A549 (cell line): ENCODE results near the gene SEC14L6. TPM values are rescaled to one million over a fixed set of nuclear protein-coding genes. Genes with fewer than 3 reads are reported as not detected.

Source experiments
- ATAC-seq, 2 experiments: fragments of 200-7000 bp in 1 of 2; fragments of >200 bp in 1 of 2; cut with Nextera tagmentation in 1 of 2; cut with Tn5 transposase in 1 of 2; 3 replicates each; pipeline versions ENCODE4 v1.8.0 to v1.9.1; 2018 to 2020; ENCODE audit warnings: mild to moderate bottlenecking in 1 of 2, moderate library complexity in 1 of 2
- CTCF ChIA-PET: fragments of 300-600 bp; sonication (Branson Sonifier 250); formaldehyde crosslinking; extraction: SDS; loops from one replicate; lab custom pipeline; 2021; ENCODE audit warnings: antibody characterized with exemption, inconsistent platforms; lab: Yijun Ruan, JAX
- POLR2A ChIA-PET: fragments of 350-600 bp; formaldehyde crosslinking; extraction: SDS; loops from one replicate; lab custom pipeline; 2021; ENCODE audit warnings: antibody characterized with exemption, inconsistent platforms; lab: Yijun Ruan, JAX
- DNase-seq, 2 experiments: peaks; one replicate each; pipeline versions ENCODE4 v3.0.0 to v3.0.0-alpha.2; 2011 to 2016; ENCODE audit warnings: low read depth in 1 of 2, low spot score in 1 of 2
- FAIRE-seq: peaks from 2 replicates; lab custom pipeline; 2011; peaks lifted over from hg19 to GRCh38; lab: Jason Lieb, UNC
- H3K27ac ChIP-seq, 2 experiments: fragments of >200 bp; sonication (Bioruptor Twin); formaldehyde crosslinking; 3 replicates each; pipeline ENCODE4 v1.5.1; 2016 to 2017
- H3K4me1 ChIP-seq: fragments of >200 bp; sonication (Bioruptor Twin); formaldehyde crosslinking; 3 replicates; pipeline ENCODE4 v1.6.1; 2016
- H3K4me2 ChIP-seq: fragments of >200 bp; sonication (Bioruptor Twin); formaldehyde crosslinking; 3 replicates; pipeline ENCODE4 v1.6.1; 2016
- H3K4me3 ChIP-seq: fragments of >200 bp; sonication (Bioruptor Twin); formaldehyde crosslinking; 3 replicates; pipeline ENCODE4 v1.5.1; 2016
- H3K9me3 ChIP-seq: fragments of >200 bp; sonication (Bioruptor Twin); formaldehyde crosslinking; 3 replicates; pipeline ENCODE4 v1.6.1; 2016
- EHF ChIP-seq: fragments of 250-450 bp; sonication (Bioruptor Pico); IDR thresholded peaks from 2 replicates; pipeline ENCODE4 v1.5.0; 2020; ENCODE audit warnings: mild to moderate bottlenecking
- EP300 ChIP-seq, 2 experiments: fragments of >200 bp; sonication (Bioruptor Twin); formaldehyde crosslinking; IDR thresholded peaks; 2 replicates in 1 of 2; 3 replicates in 1 of 2; pipeline ENCODE4 v1.6.1; 2016 to 2017
- ESRRA ChIP-seq: fragments of 150-350 bp; IDR thresholded peaks from 2 replicates; pipeline ENCODE4 v1.6.1; 2014; ENCODE audit warnings: mild to moderate bottlenecking, low read length, borderline replicate concordance
- FOSB ChIP-seq: fragments of 250-450 bp; sonication (Bioruptor Pico); IDR thresholded peaks from 2 replicates; pipeline ENCODE4 v1.5.0; 2020; ENCODE audit warnings: mild to moderate bottlenecking, moderate library complexity
- FOSL2 ChIP-seq, 2 experiments: fragments of 450-650 bp in 1 of 2; fragments of >200 bp in 1 of 2; sonication (Bioruptor Twin) in 1 of 2; formaldehyde crosslinking; IDR thresholded peaks; 2 replicates each; pipeline versions ENCODE4 v1.5.0 to v1.6.1; 2016 to 2020; ENCODE audit warnings: mild to moderate bottlenecking in 1 of 2, moderate library complexity in 1 of 2
- GATA3 ChIP-seq: IDR thresholded peaks from 2 replicates; pipeline ENCODE4 v1.6.1; 2012; ENCODE audit warnings: borderline replicate concordance
- HDAC2 ChIP-seq: fragments of 200-600 bp; sonication (generic); IDR thresholded peaks from 2 replicates; pipeline ENCODE4 v1.6.1; 2016
- HEYL ChIP-seq: fragments of 250-450 bp; sonication (Bioruptor Pico); IDR thresholded peaks from 2 replicates; pipeline ENCODE4 v1.8.0; 2021; ENCODE audit warnings: mild to moderate bottlenecking, moderate library complexity
- HOXA7 ChIP-seq: fragments of 250-450 bp; sonication (Bioruptor Pico); IDR thresholded peaks from 2 replicates; pipeline ENCODE4 v1.5.0; 2020; ENCODE audit warnings: mild to moderate bottlenecking, moderate library complexity
- JUN ChIP-seq, 2 experiments: fragments of >200 bp; sonication (Bioruptor Twin); formaldehyde crosslinking; IDR thresholded peaks; 2 replicates in 1 of 2; 3 replicates in 1 of 2; pipeline ENCODE4 v1.6.1; 2016 to 2017
- JUNB ChIP-seq: fragments of >200 bp; sonication (Bioruptor Twin); formaldehyde crosslinking; IDR thresholded peaks from 2 replicates; pipeline ENCODE4 v1.6.1; 2016
- KDM1A ChIP-seq: fragments of 200-600 bp; sonication (generic); IDR thresholded peaks from 2 replicates; pipeline ENCODE4 v1.6.1; 2016; ENCODE audit warnings: low read depth, mild to moderate bottlenecking
- MYC ChIP-seq: IDR thresholded peaks from 2 replicates; pipeline ENCODE4 v1.6.1; 2012; ENCODE audit warnings: mild to moderate bottlenecking, inconsistent platforms, low read length, improper control_type of control experiment, borderline replicate concordance
- NFE2L2 ChIP-seq: fragments of 150-350 bp; conservative IDR thresholded peaks from 2 replicates; pipeline ENCODE4 v1.6.1; 2014; ENCODE audit warnings: low read length
- PBX3 ChIP-seq: IDR thresholded peaks from 2 replicates; pipeline ENCODE4 v1.6.1; 2012
- RAD21 ChIP-seq, 2 experiments: fragments of >200 bp in 1 of 2; sonication (Bioruptor Twin) in 1 of 2; formaldehyde crosslinking in 1 of 2; IDR thresholded peaks in 1 of 2; conservative IDR thresholded peaks in 1 of 2; 2 replicates in 1 of 2; 3 replicates in 1 of 2; pipeline ENCODE4 v1.6.1; 2012 to 2018; ENCODE audit warnings: inconsistent platforms in 1 of 2
- REST ChIP-seq: fragments of 200-600 bp; sonication (generic); IDR thresholded peaks from 2 replicates; pipeline ENCODE4 v1.6.1; 2016; ENCODE audit warnings: antibody characterized with exemption, mild to moderate bottlenecking, moderate library complexity
- RFX5 ChIP-seq: fragments of 450-650 bp; IDR thresholded peaks from 2 replicates; pipeline ENCODE4 v1.7.1; 2014; ENCODE audit warnings: antibody characterized with exemption, mild to moderate bottlenecking, moderate library complexity
- SMC3 ChIP-seq: fragments of >200 bp; sonication (Bioruptor Twin); formaldehyde crosslinking; IDR thresholded peaks from 3 replicates; pipeline ENCODE4 v1.6.1; 2018; ENCODE audit warnings: inconsistent platforms
- SREBF2 ChIP-seq: fragments of 450-650 bp; IDR thresholded peaks from 2 replicates; pipeline ENCODE4 v1.6.1; 2014; ENCODE audit warnings: mild to moderate bottlenecking, moderate library complexity
- ZC3H11A ChIP-seq: fragments of 450-650 bp; IDR thresholded peaks from 2 replicates; pipeline ENCODE4 v1.6.1; 2014; ENCODE audit warnings: antibody characterized with exemption, mild to moderate bottlenecking
- ZNF302 ChIP-seq: fragments of 250-450 bp; sonication (Bioruptor Pico); IDR thresholded peaks from 2 replicates; pipeline ENCODE4 v1.9.0; 2021; ENCODE audit warnings: inconsistent platforms, mild to moderate bottlenecking, moderate library complexity
- WGBS: methylation state at CpG from one replicate; pipeline ENCODE4 v1.1.6; 2017; ENCODE audit errors: missing lambda C conversion rate; 5-methylcytosine and 5-hydroxymethylcytosine counted together
- polyA plus RNA-seq, 4 experiments: library from polyadenylated mRNA; depleted of rRNA in 3 of 4; stranded (reverse); fragments of >200 nt; fragmentation: RNase III in 1 of 4; extraction: RNeasy Plus Mini Kit Qiagen cat#74134 plus additional on column Dnase treatment in 1 of 4; gene quantifications; 2 replicates in 3 of 4; 3 replicates in 1 of 4; pipeline ENCODE4 v1.2.3, GENCODE V29; 2011 to 2017
- TF ChIP-seq, protein P1 (sequence below): fragments of 450-650 bp; IDR thresholded peaks from 2 replicates; pipeline ENCODE4 v1.6.1; 2014; ENCODE audit warnings: antibody characterized with exemption
- TF ChIP-seq, protein P2 (sequence below): fragments of >200 bp; sonication (Bioruptor Twin); formaldehyde crosslinking; IDR thresholded peaks from 3 replicates; pipeline ENCODE4 v1.5.1; 2016
- TF ChIP-seq, protein P3 (sequence below): fragments of 250-450 bp; sonication (Bioruptor Pico); IDR thresholded peaks from 2 replicates; pipeline ENCODE4 v1.5.0; 2021; ENCODE audit warnings: mild to moderate bottlenecking, moderate library complexity, borderline replicate concordance

SEC14L6 gene
- polyA plus RNA-seq, 2 of the 4 experiments (the other 2 are of a cell fraction) = not detected

DNA sequence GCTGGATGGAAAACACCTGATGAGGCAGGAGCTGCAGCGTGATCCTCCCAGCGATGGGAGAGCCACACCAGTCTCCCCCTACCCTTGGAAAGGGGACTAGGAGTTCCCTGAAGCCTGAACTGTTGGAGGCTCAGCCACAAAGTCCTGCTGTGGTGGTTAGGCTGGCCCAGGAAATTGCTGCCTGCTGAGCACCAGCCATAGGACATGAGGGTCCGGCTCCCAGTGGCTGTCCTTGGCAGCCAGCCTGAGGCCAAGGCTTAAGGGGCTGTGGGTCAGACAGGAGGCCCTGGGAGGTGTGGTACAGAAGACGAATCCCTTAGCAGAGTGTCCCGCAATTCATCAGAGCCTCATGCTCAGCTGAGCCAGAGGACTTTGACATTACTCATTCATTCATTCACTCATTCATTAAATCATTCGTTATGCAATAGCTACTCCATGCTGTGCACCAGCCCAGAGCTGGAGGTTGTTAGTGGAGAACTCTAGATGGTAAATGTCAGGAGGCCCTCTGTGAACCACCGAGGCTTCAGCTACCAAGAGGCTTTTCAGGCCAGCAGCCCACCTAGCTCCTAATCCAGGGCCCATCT lies 26.6 kb downstream of the SEC14L6 start:
- TF ChIP-seq GATA3 = no peak
- no peak for TF ChIP-seq HEYL (CRISPR knock-in tag)
- no peak for TF ChIP-seq JUNB
- TF ChIP-seq RFX5 = no peak
- no peak for TF ChIP-seq EHF (CRISPR knock-in tag)
- TF ChIP-seq HOXA7 = no peak
- TF ChIP-seq ESRRA = no peak
- no peak for TF ChIP-seq ZC3H11A
- no peak for TF ChIP-seq JUN (IDR thresholded peaks at IDR 0.05)
- no peak for TF ChIP-seq FOSB (CRISPR knock-in tag)
- no peak for TF ChIP-seq FOSL2 (IDR thresholded peaks at IDR 0.05)
- no peak for TF ChIP-seq FOSL2 (CRISPR knock-in tag; IDR thresholded peaks at IDR 0.05)
- TF ChIP-seq PBX3 = no peak
- no peak for TF ChIP-seq HDAC2
- TF ChIP-seq NFE2L2 = no peak
- TF ChIP-seq EP300 (IDR thresholded peaks at IDR 0.05) = no peak
- no peak for TF ChIP-seq KDM1A
- no peaks in the 10 kb centered on the region for H3K9me3 ChIP-seq
- H3K4me1 ChIP-seq = no peaks in the 10 kb centered on the region
- no peak for FAIRE-seq
- WGBS = 74% methylated on average over 6 of the region's 7 CpGs
- no peak overlapping the region for H3K4me2 ChIP-seq
- H3K27ac ChIP-seq = no peak overlapping the region
- DNase-seq = no peak
- H3K4me3 ChIP-seq = no peak overlapping the region
- CTCF ChIA-PET = interaction anchor here (1.7 kb wide), 1 partner anchor 36 kb away, joined by 4 read pairs; no protein-coding TSS in a partner anchor
- ATAC-seq = no peak
- POLR2A ChIA-PET = no interaction called here

DNA sequence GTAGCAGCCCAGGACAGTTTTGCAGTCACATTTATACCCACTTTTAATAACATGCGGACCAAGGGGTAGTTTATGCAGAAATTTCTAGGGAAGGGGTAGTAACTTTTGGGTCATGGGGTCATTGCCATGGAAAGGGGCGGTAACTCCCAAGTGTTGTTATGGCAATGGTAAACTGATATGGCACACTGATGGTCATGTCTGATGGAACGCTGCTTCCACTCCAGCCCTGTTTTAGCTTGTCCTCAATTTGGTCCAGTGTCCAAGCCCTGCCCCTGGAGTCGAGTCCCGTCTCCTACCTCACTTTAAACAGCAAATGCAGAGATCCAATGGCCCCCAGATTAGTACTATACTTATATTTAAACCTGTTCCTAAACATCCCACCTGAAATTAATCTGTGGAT lies 29.8 kb downstream of the SEC14L6 start:
- H3K4me2 ChIP-seq = no peak overlapping the region
- DNase-seq (no peak), FAIRE-seq (no peak), ATAC-seq (no peak)
- TF ChIP-seq SREBF2 (no peak), FOSB (CRISPR knock-in tag) (no peak), MYC (no peak), HOXA7 (no peak), FOSL2 (IDR thresholded peaks at IDR 0.05) (no peak), FOSL2 (CRISPR knock-in tag; IDR thresholded peaks at IDR 0.05) (no peak), RAD21 (conservative IDR thresholded peaks at IDR 0.05 in 1 of 2, IDR thresholded peaks at IDR 0.05 in 1 of 2) (no peak), REST (no peak), ZNF302 (CRISPR knock-in tag) (no peak), SMC3 (no peak)
- TF ChIP-seq, protein P1, sequence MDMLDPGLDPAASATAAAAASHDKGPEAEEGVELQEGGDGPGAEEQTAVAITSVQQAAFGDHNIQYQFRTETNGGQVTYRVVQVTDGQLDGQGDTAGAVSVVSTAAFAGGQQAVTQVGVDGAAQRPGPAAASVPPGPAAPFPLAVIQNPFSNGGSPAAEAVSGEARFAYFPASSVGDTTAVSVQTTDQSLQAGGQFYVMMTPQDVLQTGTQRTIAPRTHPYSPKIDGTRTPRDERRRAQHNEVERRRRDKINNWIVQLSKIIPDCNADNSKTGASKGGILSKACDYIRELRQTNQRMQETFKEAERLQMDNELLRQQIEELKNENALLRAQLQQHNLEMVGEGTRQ = no peak
- TF ChIP-seq, protein P2, sequence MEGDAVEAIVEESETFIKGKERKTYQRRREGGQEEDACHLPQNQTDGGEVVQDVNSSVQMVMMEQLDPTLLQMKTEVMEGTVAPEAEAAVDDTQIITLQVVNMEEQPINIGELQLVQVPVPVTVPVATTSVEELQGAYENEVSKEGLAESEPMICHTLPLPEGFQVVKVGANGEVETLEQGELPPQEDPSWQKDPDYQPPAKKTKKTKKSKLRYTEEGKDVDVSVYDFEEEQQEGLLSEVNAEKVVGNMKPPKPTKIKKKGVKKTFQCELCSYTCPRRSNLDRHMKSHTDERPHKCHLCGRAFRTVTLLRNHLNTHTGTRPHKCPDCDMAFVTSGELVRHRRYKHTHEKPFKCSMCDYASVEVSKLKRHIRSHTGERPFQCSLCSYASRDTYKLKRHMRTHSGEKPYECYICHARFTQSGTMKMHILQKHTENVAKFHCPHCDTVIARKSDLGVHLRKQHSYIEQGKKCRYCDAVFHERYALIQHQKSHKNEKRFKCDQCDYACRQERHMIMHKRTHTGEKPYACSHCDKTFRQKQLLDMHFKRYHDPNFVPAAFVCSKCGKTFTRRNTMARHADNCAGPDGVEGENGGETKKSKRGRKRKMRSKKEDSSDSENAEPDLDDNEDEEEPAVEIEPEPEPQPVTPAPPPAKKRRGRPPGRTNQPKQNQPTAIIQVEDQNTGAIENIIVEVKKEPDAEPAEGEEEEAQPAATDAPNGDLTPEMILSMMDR = no peak
- TF ChIP-seq, protein P3, sequence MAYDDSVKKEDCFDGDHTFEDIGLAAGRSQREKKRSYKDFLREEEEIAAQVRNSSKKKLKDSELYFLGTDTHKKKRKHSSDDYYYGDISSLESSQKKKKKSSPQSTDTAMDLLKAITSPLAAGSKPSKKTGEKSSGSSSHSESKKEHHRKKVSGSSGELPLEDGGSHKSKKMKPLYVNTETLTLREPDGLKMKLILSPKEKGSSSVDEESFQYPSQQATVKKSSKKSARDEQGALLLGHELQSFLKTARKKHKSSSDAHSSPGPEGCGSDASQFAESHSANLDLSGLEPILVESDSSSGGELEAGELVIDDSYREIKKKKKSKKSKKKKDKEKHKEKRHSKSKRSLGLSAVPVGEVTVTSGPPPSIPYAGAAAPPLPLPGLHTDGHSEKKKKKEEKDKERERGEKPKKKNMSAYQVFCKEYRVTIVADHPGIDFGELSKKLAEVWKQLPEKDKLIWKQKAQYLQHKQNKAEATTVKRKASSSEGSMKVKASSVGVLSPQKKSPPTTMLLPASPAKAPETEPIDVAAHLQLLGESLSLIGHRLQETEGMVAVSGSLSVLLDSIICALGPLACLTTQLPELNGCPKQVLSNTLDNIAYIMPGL = no peak
- WGBS = 61% methylated on average over 5 of the region's 5 CpGs
- H3K4me1 ChIP-seq = no peaks in the 10 kb centered on the region
- CTCF ChIA-PET = interaction anchor here (0.6 to 1.8 kb wide), 2 partner anchors 18 to 26 kb away, joined by 3 to 4 read pairs; no protein-coding TSS in a partner anchor
- no peaks in the 10 kb centered on the region for H3K9me3 ChIP-seq
- H3K4me3 ChIP-seq = no peak overlapping the region
- POLR2A ChIA-PET = no interaction called here
- H3K27ac ChIP-seq = no peak overlapping the region
